Astrocyte of the cerebellum (primary cell): ENCODE measurements around the gene TOR1A.

Experiments used
- DNase-seq: peaks from one replicate; pipeline ENCODE4 v3.0.0-alpha.2; 2011; ENCODE audit warnings: low read depth
- H3K4me3 ChIP-seq: 2 replicates; pipeline ENCODE4 v1.5.1; 2011; ENCODE audit warnings: mild to moderate bottlenecking, low read depth, low read length, moderate library complexity
- CTCF ChIP-seq: IDR thresholded peaks from 2 replicates; pipeline ENCODE4 v1.5.1; 2012; ENCODE audit warnings: low read length, low read depth, moderate library complexity, mild to moderate bottlenecking; ENCODE audit errors: missing control alignments
- in situ Hi-C: cut with HindIII; loops from 2 replicates; pipeline ENCODE4 v1.10.0; 2017; ENCODE audit warnings: low sequenced_read_pairs

The TOR1A gene

GRCh38 chr9:129861447-129861827 lies 37.5 kb upstream of the TOR1A start:
- no peak overlapping the region for H3K4me3 ChIP-seq
- in situ Hi-C loops = no loop called here
- DNase-seq = no peak
- no peak for TF ChIP-seq CTCF

- no peak for DNase-seq
- in situ Hi-C loops = no loop called here
- TF ChIP-seq CTCF = no peak
Observed at GRCh38 chr9:129860653-129861446, 36.9 kb upstream of the TOR1A start.

DNA sequence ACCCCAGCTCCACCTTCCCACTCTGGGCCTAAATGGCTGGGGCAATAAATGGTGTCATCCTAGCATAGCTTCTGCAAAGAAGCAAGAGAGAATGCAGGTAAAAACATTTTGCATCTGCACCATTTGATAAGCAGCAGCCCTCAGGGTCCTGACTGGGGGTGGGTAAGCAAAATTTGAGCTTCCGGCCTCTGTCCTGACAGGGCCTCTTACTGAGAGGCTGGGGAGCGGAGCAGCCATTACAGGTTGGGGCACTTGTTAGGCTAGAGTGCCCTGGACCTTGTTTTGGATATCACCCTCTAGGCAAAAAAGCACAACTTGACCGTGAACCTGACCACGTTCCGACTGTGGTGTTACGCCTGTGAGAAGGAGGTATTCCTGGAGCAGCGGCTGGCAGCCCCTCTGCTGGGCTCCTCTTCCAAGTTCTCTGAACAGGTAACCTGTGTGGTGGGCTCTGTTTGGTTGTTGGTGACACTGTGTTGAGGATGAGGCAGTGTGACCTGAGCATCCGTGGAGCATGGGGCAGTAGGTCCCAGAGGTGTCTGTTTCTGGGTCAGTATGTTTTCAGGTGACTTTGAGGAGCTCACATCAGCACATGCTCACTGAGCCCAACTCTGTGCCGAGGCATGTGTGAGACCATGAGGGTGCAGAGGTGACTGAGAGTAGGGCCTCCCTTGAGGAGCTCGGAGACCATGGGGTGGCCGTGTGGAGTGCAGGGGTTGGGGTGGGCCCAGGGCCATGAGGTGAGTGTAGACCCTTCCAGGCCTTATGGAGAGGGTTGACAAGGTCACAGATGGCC lies 34.4 kb upstream of the TOR1A start:
- no peak for TF ChIP-seq CTCF
- no peak for DNase-seq
- in situ Hi-C loops = no loop called here
- no peak overlapping the region for H3K4me3 ChIP-seq

More at GRCh38 chr9:129860653-129861446, 36.9 kb upstream of the TOR1A start:
- no peak overlapping the region for H3K4me3 ChIP-seq

DNA sequence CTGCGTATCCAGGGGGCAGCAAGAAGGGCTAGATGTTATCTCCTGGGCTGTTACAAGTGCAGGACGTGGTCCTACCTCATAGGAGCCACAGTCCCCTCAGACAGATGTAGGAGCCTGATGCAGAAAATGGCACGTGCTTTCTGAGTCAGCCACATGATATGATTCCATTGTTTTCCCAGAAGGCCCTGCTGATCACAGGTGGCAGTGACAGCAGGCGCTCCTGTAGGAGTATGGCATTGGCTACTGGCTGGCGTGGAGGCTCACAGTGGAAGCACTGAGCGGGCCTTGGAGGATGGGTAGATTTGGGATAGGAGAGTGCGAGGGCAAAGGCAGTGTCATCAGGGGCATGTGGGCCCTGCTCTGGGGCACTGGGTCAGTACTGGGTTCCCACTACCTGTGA lies 33.3 kb upstream of the TOR1A start:
- no peak for TF ChIP-seq CTCF
- DNase-seq = no peak
- in situ Hi-C loops = no loop called here
- H3K4me3 ChIP-seq = no peak overlapping the region

GRCh38 chr9:129854588-129855110 lies 30.7 kb upstream of the TOR1A start:
- H3K4me3 ChIP-seq = no peak overlapping the region
- TF ChIP-seq CTCF = no peak
- in situ Hi-C loops = no loop called here
- no peak for DNase-seq

DNA sequence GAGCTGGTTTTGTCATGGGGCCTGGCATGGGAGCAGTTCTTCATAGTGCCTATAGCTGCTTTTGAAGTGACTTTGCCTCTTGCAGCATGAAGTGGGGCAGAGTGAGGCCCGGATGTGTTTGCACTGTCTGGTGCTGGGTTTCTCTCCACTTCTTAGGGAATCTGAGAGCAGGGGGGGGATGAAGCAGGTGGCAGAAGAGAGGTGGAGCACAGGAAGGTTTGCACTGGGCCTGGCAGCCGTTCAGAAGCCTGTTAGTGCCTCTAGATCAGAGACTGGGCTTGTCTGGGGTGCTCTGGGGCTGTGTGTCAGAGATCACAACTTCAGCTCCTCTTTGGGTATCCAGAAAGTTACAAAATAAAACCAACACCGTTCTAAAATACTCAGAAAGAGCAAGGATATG lies 29.7 kb upstream of the TOR1A start:
- DNase-seq = no peak
- H3K4me3 ChIP-seq = no peak overlapping the region
- in situ Hi-C loops = no loop called here
- no peak for TF ChIP-seq CTCF
